Trophoblast cell (in vitro differentiated cells and primary cell): ENCODE data around the gene WWTR1.

Experiments used
- DNase-seq, 2 donors: peaks; one replicate each; pipeline ENCODE4 v3.0.0-alpha.2; 2016
- H2AFZ ChIP-seq: 2 replicates; pipeline ENCODE4 v1.6.1; 2013; ENCODE audit warnings: low read length, moderate library complexity, mild to moderate bottlenecking; ENCODE audit not compliant: insufficient read depth, poor library complexity
- H2AK5ac ChIP-seq: 2 replicates; pipeline ENCODE4 v1.6.1; 2013; ENCODE audit warnings: mild to moderate bottlenecking, low read length
- H2BK120ac ChIP-seq: 2 replicates; pipeline ENCODE4 v1.6.1; 2013; ENCODE audit warnings: low read length, mild to moderate bottlenecking, moderate library complexity; ENCODE audit not compliant: insufficient read depth, poor library complexity
- H2BK12ac ChIP-seq: 2 replicates; pipeline ENCODE4 v1.6.1; 2013; ENCODE audit warnings: mild to moderate bottlenecking, low read length, moderate library complexity
- H2BK5ac ChIP-seq: 2 replicates; pipeline ENCODE4 v1.6.1; 2013; ENCODE audit warnings: low read length, low read depth, moderate library complexity, mild to moderate bottlenecking; ENCODE audit not compliant: poor library complexity
- H3K14ac ChIP-seq: 2 replicates; pipeline ENCODE4 v1.6.1; 2013; ENCODE audit warnings: mild to moderate bottlenecking, low read length
- H3K18ac ChIP-seq: 2 replicates; pipeline ENCODE4 v1.6.1; 2013; ENCODE audit warnings: mild to moderate bottlenecking, low read length
- H3K23ac ChIP-seq: 2 replicates; pipeline ENCODE4 v1.6.1; 2013; ENCODE audit warnings: low read length
- H3K27ac ChIP-seq: 2 replicates; pipeline ENCODE4 v1.5.1; 2013; ENCODE audit warnings: low read depth, mild to moderate bottlenecking, inconsistent platforms, low read length, moderate library complexity
- H3K27me3 ChIP-seq: 2 replicates; pipeline ENCODE4 v1.6.1; 2013; ENCODE audit warnings: inconsistent platforms, mild to moderate bottlenecking, low read length, moderate library complexity; ENCODE audit not compliant: insufficient read depth
- H3K36me3 ChIP-seq, 2 experiments: 1 replicate in 1 of 2; 2 replicates in 1 of 2; pipeline ENCODE4 v1.6.1; 2013; ENCODE audit warnings: low read length in 2 of 2, mild to moderate bottlenecking in 2 of 2, moderate library complexity in 1 of 2; ENCODE audit not compliant: insufficient read depth in 2 of 2, control insufficient read depth in 1 of 2
- H3K4ac ChIP-seq: 2 replicates; pipeline ENCODE4 v1.6.1; 2013; ENCODE audit warnings: low read depth, mild to moderate bottlenecking, low read length, moderate library complexity
- H3K4me1 ChIP-seq, 2 experiments: 1 replicate in 1 of 2; 2 replicates in 1 of 2; pipeline ENCODE4 v1.6.1; 2013; ENCODE audit warnings: low read length in 2 of 2, mild to moderate bottlenecking in 2 of 2, moderate library complexity in 1 of 2; ENCODE audit not compliant: insufficient read depth in 2 of 2, control insufficient read depth in 1 of 2
- H3K4me2 ChIP-seq: 2 replicates; pipeline ENCODE4 v1.6.1; 2013; ENCODE audit warnings: inconsistent platforms, mild to moderate bottlenecking, low read length, moderate library complexity
- H3K4me3 ChIP-seq: 2 replicates; pipeline ENCODE4 v1.5.1; 2013; ENCODE audit warnings: mild to moderate bottlenecking, low read depth, low read length, inconsistent platforms
- H3K79me1 ChIP-seq: one replicate; pipeline ENCODE4 v1.6.1; 2013; ENCODE audit warnings: low read length
- H3K79me2 ChIP-seq: 2 replicates; pipeline ENCODE4 v1.6.1; 2013; ENCODE audit warnings: low read length, mild to moderate bottlenecking; ENCODE audit not compliant: control insufficient read depth, insufficient read depth, poor library complexity
- H3K9ac ChIP-seq: 2 replicates; pipeline ENCODE4 v1.6.1; 2013; ENCODE audit warnings: mild to moderate bottlenecking, low read length
- H3K9me3 ChIP-seq: 2 replicates; pipeline ENCODE4 v1.6.1; 2013; ENCODE audit warnings: low read depth, mild to moderate bottlenecking, control low read depth, inconsistent platforms, low read length; ENCODE audit not compliant: insufficient read depth
- H4K12ac ChIP-seq: 2 replicates; pipeline ENCODE4 v1.6.1; 2013; ENCODE audit warnings: low read depth, mild to moderate bottlenecking, low read length, moderate library complexity
- H4K8ac ChIP-seq: 2 replicates; pipeline ENCODE4 v1.6.1; 2013; ENCODE audit warnings: low read depth, mild to moderate bottlenecking, low read length, moderate library complexity
- H4K91ac ChIP-seq: one replicate; pipeline ENCODE4 v1.6.1; 2013; ENCODE audit warnings: low read depth, mild to moderate bottlenecking, low read length, moderate library complexity
- WGBS: extraction: QIAGEN DNeasy Blood & Tissue Kit; methylation state at CpG from one replicate; pipeline ENCODE4 v1.1.7; 2013; ENCODE audit warnings: missing lambda C conversion rate; ENCODE audit not compliant: insufficient read length, insufficient coverage; ENCODE audit errors: extremely low coverage; 5-methylcytosine and 5-hydroxymethylcytosine counted together

WWTR1 gene

GRCh38 chr3:149552700-149553099, 105.1 kb downstream of the WWTR1 start:
- H3K4ac ChIP-seq = no peak overlapping the region
- H3K18ac ChIP-seq = no peak overlapping the region
- H2BK5ac ChIP-seq = no peak overlapping the region
- no peak overlapping the region for H4K12ac ChIP-seq
- no peak for DNase-seq
- H3K23ac ChIP-seq = no peak overlapping the region
- H3K27ac ChIP-seq = peak overlapping the region; percentile 14
- H4K91ac ChIP-seq = peak overlapping the region; percentile 23
- H3K27me3 ChIP-seq = no peaks in the 10 kb centered on the region
- no peak overlapping the region for H3K14ac ChIP-seq
- peaks cover 9 to 29% of the 10 kb centered on the region in 2 experiments for H3K4me1 ChIP-seq
- H2AFZ ChIP-seq = no peak overlapping the region
- H2AK5ac ChIP-seq = no peak overlapping the region
- H3K4me3 ChIP-seq = no peak overlapping the region
- H3K79me1 ChIP-seq = peaks cover 17% of the 10 kb centered on the region
- H3K79me2 ChIP-seq = no peaks in the 10 kb centered on the region
- H3K9me3 ChIP-seq = no peaks in the 10 kb centered on the region
- no peak overlapping the region for H2BK12ac ChIP-seq
- no CpG with 5 or more reads among the region's 2 CpGs for WGBS
- no peaks in the 10 kb centered on the region for H3K36me3 ChIP-seq
- no peak overlapping the region for H3K4me2 ChIP-seq
- no peak overlapping the region for H3K9ac ChIP-seq
- H4K8ac ChIP-seq = peak overlapping the region; percentile 20
- no peak overlapping the region for H2BK120ac ChIP-seq

GRCh38 chr3:149551500-149551899, 106.3 kb downstream of the WWTR1 start:
- H4K12ac ChIP-seq = no peak overlapping the region
- no peak overlapping the region for H2BK120ac ChIP-seq
- no peaks in the 10 kb centered on the region for H3K9me3 ChIP-seq
- no peak overlapping the region for H3K4me3 ChIP-seq
- H3K23ac ChIP-seq = no peak overlapping the region
- H3K79me2 ChIP-seq = peaks cover 5% of the 10 kb centered on the region
- H2AFZ ChIP-seq = no peak overlapping the region
- H2AK5ac ChIP-seq = no peak overlapping the region
- peaks cover 10 to 33% of the 10 kb centered on the region in 2 experiments for H3K4me1 ChIP-seq
- H3K27ac ChIP-seq = no peak overlapping the region
- no peak overlapping the region for H4K8ac ChIP-seq
- no peak overlapping the region for H2BK5ac ChIP-seq
- no peak overlapping the region for H3K9ac ChIP-seq
- H4K91ac ChIP-seq = no peak overlapping the region
- H3K18ac ChIP-seq = no peak overlapping the region
- no peaks in the 10 kb centered on the region for H3K27me3 ChIP-seq
- H3K36me3 ChIP-seq = no peaks in the 10 kb centered on the region
- no peak overlapping the region for H3K4me2 ChIP-seq
- H3K4ac ChIP-seq = peak overlapping the region; percentile 47
- peaks cover 20% of the 10 kb centered on the region for H3K79me1 ChIP-seq
- DNase-seq = no peak
- H3K14ac ChIP-seq = no peak overlapping the region
- H2BK12ac ChIP-seq = no peak overlapping the region

DNA sequence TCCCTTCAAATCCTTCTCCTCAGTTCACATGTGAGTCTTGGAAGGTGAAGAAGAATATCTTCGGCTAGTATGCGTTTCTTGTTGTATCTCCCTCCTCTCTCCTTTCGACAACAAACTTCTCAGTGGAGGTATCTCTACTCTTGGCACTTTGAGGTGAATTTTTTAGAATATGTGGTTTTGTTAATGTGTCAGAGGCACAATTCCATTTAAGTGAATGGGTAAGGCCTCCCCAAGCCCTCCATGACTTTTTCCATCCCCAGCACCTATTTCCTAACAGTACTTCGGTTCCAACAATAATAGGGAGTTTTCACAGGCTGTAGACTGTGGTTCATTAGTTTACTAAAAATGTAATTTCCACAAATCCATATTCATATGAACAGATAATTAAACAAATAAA, 109.2 kb downstream of the WWTR1 start:
- no peak overlapping the region for H3K23ac ChIP-seq
- no peak overlapping the region for H3K18ac ChIP-seq
- H3K9me3 ChIP-seq = no peaks in the 10 kb centered on the region
- H4K12ac ChIP-seq = no peak overlapping the region
- no peak overlapping the region for H2BK12ac ChIP-seq
- peaks cover 6 to 29% of the 10 kb centered on the region in 2 experiments for H3K4me1 ChIP-seq
- H3K79me1 ChIP-seq = peaks cover 13% of the 10 kb centered on the region
- no peak overlapping the region for H3K4me3 ChIP-seq
- H2BK5ac ChIP-seq = peak overlapping the region; percentile 5
- DNase-seq = no peak
- H4K91ac ChIP-seq = no peak overlapping the region
- H2AFZ ChIP-seq = no peak overlapping the region
- H3K27me3 ChIP-seq = no peaks in the 10 kb centered on the region
- H3K9ac ChIP-seq = no peak overlapping the region
- no peak overlapping the region for H3K4ac ChIP-seq
- H4K8ac ChIP-seq = no peak overlapping the region
- H3K4me2 ChIP-seq = no peak overlapping the region
- H3K27ac ChIP-seq = peak overlapping the region; percentile 79
- no peaks in the 10 kb centered on the region for H3K36me3 ChIP-seq
- peaks cover 5% of the 10 kb centered on the region for H3K79me2 ChIP-seq
- H2AK5ac ChIP-seq = no peak overlapping the region
- H2BK120ac ChIP-seq = no peak overlapping the region
- no CpG with 5 or more reads among the region's 4 CpGs for WGBS
- no peak overlapping the region for H3K14ac ChIP-seq

GRCh38 chr3:149547954-149548668, 109.7 kb downstream of the WWTR1 start:
- no peak overlapping the region for H3K9ac ChIP-seq
- H3K9me3 ChIP-seq = no peaks in the 10 kb centered on the region
- peak overlapping the region; percentile 40 for H3K4me2 ChIP-seq
- H3K27me3 ChIP-seq = no peaks in the 10 kb centered on the region
- no peak overlapping the region for H2AFZ ChIP-seq
- no peak overlapping the region for H2BK12ac ChIP-seq
- peaks cover 5 to 30% of the 10 kb centered on the region in 2 experiments for H3K4me1 ChIP-seq
- H3K4me3 ChIP-seq = no peak overlapping the region
- DNase-seq = peak; percentile 37 to 41
- no peak overlapping the region for H3K23ac ChIP-seq
- no CpG with 5 or more reads among the region's 13 CpGs for WGBS
- H3K27ac ChIP-seq = peak overlapping the region; percentile 79
- peak overlapping the region; percentile 53 for H4K91ac ChIP-seq
- no peak overlapping the region for H2BK120ac ChIP-seq
- no peaks in the 10 kb centered on the region for H3K36me3 ChIP-seq
- no peak overlapping the region for H3K4ac ChIP-seq
- H3K79me1 ChIP-seq = peaks cover 16% of the 10 kb centered on the region
- H4K8ac ChIP-seq = no peak overlapping the region
- no peak overlapping the region for H3K14ac ChIP-seq
- H2BK5ac ChIP-seq = peak overlapping the region; percentile 5
- no peak overlapping the region for H2AK5ac ChIP-seq
- H4K12ac ChIP-seq = no peak overlapping the region
- peaks cover 5% of the 10 kb centered on the region for H3K79me2 ChIP-seq
- H3K18ac ChIP-seq = no peak overlapping the region
